Nephron (organoid): ENCODE measurements around the gene CSNK2A3.

Experiments used
- H3K27ac Mint-ChIP-seq, 3 experiments: 2 replicates each; pipeline ENCODE4 v1.8.0; 2020; ENCODE audit warnings: mixed read lengths in 3 of 3, mild to moderate bottlenecking in 2 of 3, moderate library complexity in 1 of 3
- H3K27me3 Mint-ChIP-seq: 2 replicates; pipeline ENCODE4 v1.8.0; 2021; ENCODE audit warnings: low read depth, mild to moderate bottlenecking, moderate library complexity, mixed read lengths
- H3K36me3 Mint-ChIP-seq: 2 replicates; pipeline ENCODE4 v1.8.0; 2020; ENCODE audit warnings: low read depth, mixed read lengths
- H3K4me1 Mint-ChIP-seq: 2 replicates; pipeline ENCODE4 v1.8.0; 2020; ENCODE audit warnings: mixed read lengths
- H3K4me3 Mint-ChIP-seq, 3 experiments: 2 replicates each; pipeline ENCODE4 v1.8.0; 2020; ENCODE audit warnings: mild to moderate bottlenecking in 3 of 3, mixed read lengths in 3 of 3, moderate library complexity in 2 of 3
- H3K9me3 Mint-ChIP-seq: 2 replicates; pipeline ENCODE4 v1.8.0; 2020; ENCODE audit warnings: mixed read lengths
- CTCF ChIP-seq, 3 experiments: fragments of 200-600 bp; sonication (generic); IDR thresholded peaks; one replicate each; pipeline ENCODE4 v1.5.0; 2021; ENCODE audit warnings: antibody characterized with exemption in 3 of 3; ENCODE audit not compliant: unreplicated experiment in 3 of 3

The CSNK2A3 gene

DNA sequence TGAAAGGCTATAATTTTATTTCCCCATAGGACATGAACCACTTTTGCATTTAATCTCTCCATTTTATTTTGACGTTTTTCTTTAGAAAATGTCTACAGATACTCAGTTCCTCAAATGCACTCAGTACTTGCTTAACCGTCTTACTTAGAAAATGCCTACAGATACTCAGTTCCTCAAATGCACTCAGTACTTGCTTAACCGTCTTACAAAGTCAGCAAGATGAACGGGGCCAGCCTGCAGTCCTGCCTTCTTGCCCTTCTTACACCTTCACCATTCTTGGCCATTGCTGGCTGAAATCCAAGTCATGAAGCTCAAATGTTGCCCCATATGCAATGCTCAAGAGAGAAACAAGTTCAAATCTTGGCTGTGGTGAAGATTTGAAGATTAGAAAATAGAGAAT is 34.1 kb downstream of the CSNK2A3 start:
- no peaks in the 10 kb centered on the region for H3K36me3 Mint-ChIP-seq
- H3K27me3 Mint-ChIP-seq: peaks cover 4% of the 10 kb centered on the region
- H3K9me3 Mint-ChIP-seq: peaks cover 9% of the 10 kb centered on the region
- H3K27ac Mint-ChIP-seq: no peak overlapping the region
- TF ChIP-seq CTCF (IDR thresholded peaks at IDR 0.05; ENCODE audit: unreplicated experiment in 3 of 3): no peak
- no peak overlapping the region for H3K4me3 Mint-ChIP-seq
- H3K4me1 Mint-ChIP-seq: peaks cover 13% of the 10 kb centered on the region

- no peak overlapping the region for H3K4me3 Mint-ChIP-seq
- peaks cover 17% of the 10 kb centered on the region for H3K4me1 Mint-ChIP-seq
- H3K36me3 Mint-ChIP-seq: no peaks in the 10 kb centered on the region
- H3K27me3 Mint-ChIP-seq: peaks cover 4% of the 10 kb centered on the region
- H3K9me3 Mint-ChIP-seq: peaks cover 9% of the 10 kb centered on the region
- TF ChIP-seq CTCF (IDR thresholded peaks at IDR 0.05; ENCODE audit: unreplicated experiment in 3 of 3): no peak
- H3K27ac Mint-ChIP-seq: no peak overlapping the region
These were observed 34.6 kb downstream of the CSNK2A3 start for GRCh38 chr11:11318461-11318860.

GRCh38 chr11:11316651-11317230 is 36.3 kb downstream of the CSNK2A3 start:
- H3K4me3 Mint-ChIP-seq: no peak overlapping the region
- peaks cover 17% of the 10 kb centered on the region for H3K4me1 Mint-ChIP-seq
- peaks cover 4% of the 10 kb centered on the region for H3K27me3 Mint-ChIP-seq
- H3K9me3 Mint-ChIP-seq: no peaks in the 10 kb centered on the region
- TF ChIP-seq CTCF (IDR thresholded peaks at IDR 0.05; ENCODE audit: unreplicated experiment in 3 of 3): no peak
- H3K27ac Mint-ChIP-seq: no peak overlapping the region
- no peaks in the 10 kb centered on the region for H3K36me3 Mint-ChIP-seq

DNA sequence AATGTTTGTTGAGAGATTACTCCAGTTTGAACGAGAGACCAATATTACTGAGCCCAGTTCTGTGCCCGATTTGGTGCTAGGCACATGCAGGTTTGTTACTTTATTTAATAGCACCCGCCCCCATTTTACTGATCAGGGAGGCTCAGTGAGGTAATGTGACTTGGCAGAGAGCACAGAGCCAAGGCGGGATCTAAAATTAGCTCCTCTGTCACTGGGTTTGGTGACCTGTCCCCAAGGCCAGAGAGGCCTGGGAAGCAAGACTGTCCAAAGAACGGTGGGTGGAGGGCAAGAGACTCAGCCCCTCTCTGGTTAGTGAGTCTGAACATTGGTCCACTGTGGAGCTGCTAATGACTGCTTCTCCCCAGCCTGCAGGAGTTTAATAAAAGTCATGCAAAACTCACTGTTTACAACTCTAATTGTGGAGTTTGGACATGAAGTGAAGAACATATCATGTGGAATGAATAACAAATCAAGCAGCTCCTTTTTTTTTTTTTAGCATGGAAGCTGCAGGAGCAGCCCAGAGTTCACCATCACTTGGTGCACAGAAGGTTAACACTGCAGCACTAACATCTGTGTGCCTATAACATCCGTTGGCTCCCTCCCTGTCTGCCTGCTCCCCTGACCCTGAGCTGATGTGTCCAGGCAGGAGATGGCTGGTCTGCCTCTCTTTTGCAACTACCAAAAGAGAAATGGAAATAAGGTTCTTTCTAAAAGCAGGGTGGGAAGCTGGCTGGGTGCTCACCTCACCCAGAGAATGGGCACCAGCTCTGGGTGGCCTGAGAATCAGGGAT is 39.0 kb downstream of the CSNK2A3 start:
- Mint-ChIP-seq H3K27me3 (peaks cover 4% of the 10 kb centered on the region), H3K36me3 (no peaks in the 10 kb centered on the region), H3K4me1 (peaks cover 14% of the 10 kb centered on the region), H3K9me3 (no peaks in the 10 kb centered on the region), H3K4me3 (no peak overlapping the region), H3K27ac (no peak overlapping the region)
- TF ChIP-seq CTCF (IDR thresholded peaks at IDR 0.05; ENCODE audit: unreplicated experiment in 3 of 3): no peak

- Mint-ChIP-seq H3K27me3 (peaks cover 3% of the 10 kb centered on the region), H3K36me3 (no peaks in the 10 kb centered on the region), H3K4me1 (peaks cover 14% of the 10 kb centered on the region), H3K4me3 (no peak overlapping the region), H3K9me3 (no peaks in the 10 kb centered on the region), H3K27ac (no peak overlapping the region)
- no peak for TF ChIP-seq CTCF (IDR thresholded peaks at IDR 0.05; ENCODE audit: unreplicated experiment in 3 of 3)
These were observed 39.6 kb downstream of the CSNK2A3 start for GRCh38 chr11:11313426-11313825.

GRCh38 chr11:11312738-11313137 is 40.3 kb downstream of the CSNK2A3 start:
- Mint-ChIP-seq H3K27ac (no peak overlapping the region), H3K4me3 (no peak overlapping the region), H3K27me3 (no peaks in the 10 kb centered on the region), H3K9me3 (no peaks in the 10 kb centered on the region), H3K36me3 (no peaks in the 10 kb centered on the region), H3K4me1 (peaks cover 14% of the 10 kb centered on the region)
- no peak for TF ChIP-seq CTCF (IDR thresholded peaks at IDR 0.05; ENCODE audit: unreplicated experiment in 3 of 3)
